GM21825 (cell line): Measurements from ENCODE around the gene RNH1.

Source experiments
- ATAC-seq: cut with Tn5 transposase; IDR thresholded peaks from one replicate; pipeline ENCODE4 v1.9.1; 2021; ENCODE audit warnings: mild to moderate bottlenecking, moderate library complexity; ENCODE audit not compliant: unreplicated experiment

The RNH1 gene

GRCh38 chr11:460331-461199 is 46.5 kb downstream of the RNH1 start:
- ATAC-seq, result no peak

- no peak for ATAC-seq
Observed at GRCh38 chr11:459511-460220, 47.4 kb downstream of the RNH1 start.

- no peak for ATAC-seq
Observed at GRCh38 chr11:457111-457760, 49.8 kb downstream of the RNH1 start.

GRCh38 chr11:456533-456932 is 50.5 kb downstream of the RNH1 start:
- ATAC-seq, result no peak

- ATAC-seq, result no peak
Observed at GRCh38 chr11:455566-456147, 51.4 kb downstream of the RNH1 start.

- no peak for ATAC-seq
Observed at GRCh38 chr11:454801-455565, 52.1 kb downstream of the RNH1 start.

GRCh38 chr11:454043-454442 is 53.0 kb downstream of the RNH1 start:
- no peak for ATAC-seq

GRCh38 chr11:453564-453963 is 53.5 kb downstream of the RNH1 start:
- no peak for ATAC-seq

- no peak for ATAC-seq
Observed at GRCh38 chr11:452916-453527, 54.0 kb downstream of the RNH1 start.

- no peak for ATAC-seq
Observed at GRCh38 chr11:452203-452744, 54.8 kb downstream of the RNH1 start.

- no peak for ATAC-seq
Observed at GRCh38 chr11:451738-452137, 55.3 kb downstream of the RNH1 start.

GRCh38 chr11:450809-451451 is 56.1 kb downstream of the RNH1 start:
- ATAC-seq, result peak; percentile 3

- peak; percentile 64 for ATAC-seq
Observed at GRCh38 chr11:449889-450808, 56.9 kb downstream of the RNH1 start, which contains the start of gene PTDSS2. Gene PTDSS2 (plus strand): TSS chr11:450279. CDS start chr11:450456, 177 bp downstream.

GRCh38 chr11:447923-448731 is 58.9 kb downstream of the RNH1 start:
- peak; percentile 56 for ATAC-seq

- no peak for ATAC-seq
Observed at GRCh38 chr11:446891-447290, 60.2 kb downstream of the RNH1 start.

GRCh38 chr11:445765-446588 is 61.1 kb downstream of the RNH1 start:
- no peak for ATAC-seq
